Right atrium auricular region (tissue), 2 donors: ENCODE data around the gene ZNF473. TPM values are rescaled to one million over a fixed set of nuclear protein-coding genes. Genes with fewer than 3 reads are reported as not detected.

Experiments used
- DNase-seq: peaks from one replicate; pipeline ENCODE4 v3.0.0-alpha.2; 2019; ENCODE audit warnings: low spot score
- H3K27ac ChIP-seq, 2 donors: fragments of 200-600 bp; sonication (generic); 1 replicate in 1 of 2; 2 replicates in 1 of 2; pipeline ENCODE4 v1.5.1; 2016 to 2019
- H3K27me3 ChIP-seq, 2 donors: fragments of 200-600 bp; sonication (generic); one replicate each; pipeline versions ENCODE4 v1.5.1 to v1.6.0; 2017 to 2019
- H3K36me3 ChIP-seq: fragments of 200-600 bp; sonication (generic); one replicate; pipeline ENCODE4 v1.5.1; 2016
- H3K4me1 ChIP-seq, 2 donors: fragments of 200-600 bp; sonication (generic); one replicate each; pipeline versions ENCODE4 v1.5.1 to v1.6.0; 2017 to 2019
- H3K4me3 ChIP-seq, 2 donors: fragments of 200-600 bp; sonication (generic); 1 replicate in 1 of 2; 2 replicates in 1 of 2; pipeline ENCODE4 v1.5.1; 2017 to 2019; ENCODE audit warnings: mild to moderate bottlenecking in 1 of 2, moderate library complexity in 1 of 2
- H3K9me3 ChIP-seq, 2 donors: fragments of 200-600 bp; sonication (generic); one replicate each; pipeline ENCODE4 v1.5.1; 2019
- total RNA-seq, 2 donors: library from RNA; depleted of rRNA; stranded (reverse); fragments of >200 nt; gene quantifications; one replicate each; pipeline ENCODE4 v1.1.0, GENCODE V29; 2016
- TF ChIP-seq, protein P1 (sequence below), 2 donors: fragments of 200-600 bp; sonication (generic); IDR thresholded peaks; one replicate each; pipeline ENCODE4 v1.5.1; 2019; ENCODE audit warnings: antibody characterized with exemption in 2 of 2

Gene ZNF473
- total RNA-seq: 1 to 10 TPM; 2.3 to 4.2 TPM

DNA sequence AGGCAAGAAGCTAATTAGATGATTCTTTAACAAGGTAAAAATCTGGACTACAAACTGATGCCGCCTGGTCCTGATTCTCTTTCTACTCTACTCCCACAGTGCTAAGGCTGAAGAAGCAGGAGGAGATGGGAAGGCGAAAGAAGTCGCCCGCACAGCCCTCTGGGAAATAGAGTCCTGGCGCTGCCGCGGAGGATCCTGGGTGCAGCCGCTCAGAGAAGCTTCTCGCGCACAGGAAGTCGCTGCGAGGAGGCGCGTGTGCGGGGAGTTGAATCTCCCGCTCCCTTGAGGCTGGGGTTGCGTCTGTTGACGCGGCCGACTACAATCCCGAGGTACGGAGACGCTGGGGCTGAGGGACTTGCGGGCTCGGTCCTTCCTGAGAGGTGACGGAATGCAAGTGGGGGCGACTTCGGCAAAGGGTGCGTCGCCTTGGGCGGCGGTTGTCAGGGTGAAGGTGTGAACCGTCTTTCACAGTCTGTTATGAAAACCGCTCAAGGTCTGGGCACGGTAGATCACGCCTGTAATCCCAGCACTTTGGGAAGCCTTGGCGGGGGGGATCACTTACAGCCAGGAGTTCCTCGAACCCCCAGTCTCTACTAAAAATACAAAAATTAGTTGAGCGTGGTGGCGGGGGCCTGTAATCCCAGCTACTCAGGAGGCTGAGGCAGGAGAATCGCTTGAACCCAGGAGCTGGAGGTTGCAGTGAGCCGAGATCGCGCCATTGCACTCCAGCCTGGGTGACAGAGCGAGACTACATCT is at the start of gene ZNF473:
ZNF473 (plus strand) TSS at position 212 of the 756 bp plus-strand sequence. CDS start 5,078 bp downstream, outside the sequence.
- Histone ChIP-seq H3K4me1 (peaks cover 0 to 23% of the 10 kb centered on the region in 2 donors), H3K27ac (peak within 1 kb of the TSS; percentile 88), H3K27me3 (no peaks in the 10 kb centered on the region), H3K4me3 (peak within 1 kb of the TSS; percentile 88 to 91), H3K36me3 (no peaks in the 10 kb centered on the region), H3K9me3 (no peaks in the 10 kb centered on the region)
- TF ChIP-seq, protein P1, sequence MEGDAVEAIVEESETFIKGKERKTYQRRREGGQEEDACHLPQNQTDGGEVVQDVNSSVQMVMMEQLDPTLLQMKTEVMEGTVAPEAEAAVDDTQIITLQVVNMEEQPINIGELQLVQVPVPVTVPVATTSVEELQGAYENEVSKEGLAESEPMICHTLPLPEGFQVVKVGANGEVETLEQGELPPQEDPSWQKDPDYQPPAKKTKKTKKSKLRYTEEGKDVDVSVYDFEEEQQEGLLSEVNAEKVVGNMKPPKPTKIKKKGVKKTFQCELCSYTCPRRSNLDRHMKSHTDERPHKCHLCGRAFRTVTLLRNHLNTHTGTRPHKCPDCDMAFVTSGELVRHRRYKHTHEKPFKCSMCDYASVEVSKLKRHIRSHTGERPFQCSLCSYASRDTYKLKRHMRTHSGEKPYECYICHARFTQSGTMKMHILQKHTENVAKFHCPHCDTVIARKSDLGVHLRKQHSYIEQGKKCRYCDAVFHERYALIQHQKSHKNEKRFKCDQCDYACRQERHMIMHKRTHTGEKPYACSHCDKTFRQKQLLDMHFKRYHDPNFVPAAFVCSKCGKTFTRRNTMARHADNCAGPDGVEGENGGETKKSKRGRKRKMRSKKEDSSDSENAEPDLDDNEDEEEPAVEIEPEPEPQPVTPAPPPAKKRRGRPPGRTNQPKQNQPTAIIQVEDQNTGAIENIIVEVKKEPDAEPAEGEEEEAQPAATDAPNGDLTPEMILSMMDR (IDR thresholded peaks at IDR 0.05): no peak
- DNase-seq: peak; percentile 97

DNA sequence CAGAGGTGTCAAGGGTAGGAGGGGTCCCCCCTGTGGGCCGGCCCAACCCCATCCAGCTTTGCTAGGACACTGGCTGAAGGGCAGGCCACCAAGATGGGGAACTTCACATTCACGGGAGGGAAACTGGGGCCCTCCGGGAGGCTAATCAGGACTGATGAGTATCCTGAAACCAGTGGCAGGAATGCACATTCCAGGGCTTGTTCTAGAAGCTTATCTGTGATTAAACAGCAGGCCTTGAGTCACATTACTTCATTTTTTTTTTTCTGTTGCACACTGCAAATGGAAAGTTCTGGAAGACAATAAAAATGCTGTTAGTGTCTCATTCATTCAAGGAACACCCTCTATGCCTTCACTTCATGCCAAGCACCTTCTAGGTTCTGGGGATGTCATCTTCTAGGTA is 49.3 kb upstream of the ZNF473 start:
- H3K36me3 ChIP-seq: peaks cover 31% of the 10 kb centered on the region

DNA sequence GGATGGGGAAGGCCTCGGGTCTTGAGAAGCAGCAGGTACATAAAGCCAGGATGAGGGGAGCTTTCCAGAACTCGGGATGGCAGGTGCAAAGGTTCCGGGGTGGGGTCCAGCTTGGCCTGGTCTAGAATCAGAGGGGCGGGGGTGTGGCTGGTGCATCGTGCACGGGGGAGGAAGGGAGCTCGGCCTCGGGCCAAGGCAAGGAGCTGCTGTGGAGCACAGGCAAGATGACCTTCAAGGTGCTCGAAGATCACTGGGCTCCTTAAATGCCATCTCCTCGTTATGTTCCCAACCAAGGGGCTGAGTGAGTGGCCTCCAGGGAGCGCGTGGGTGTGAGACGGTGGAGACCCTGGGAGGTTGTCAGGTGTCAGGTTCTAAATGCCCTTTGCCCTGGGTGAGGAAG is 48.7 kb upstream of the ZNF473 start:
- no peaks in the 10 kb centered on the region for H3K9me3 ChIP-seq
- H3K4me1 ChIP-seq: peaks cover 0 to 4% of the 10 kb centered on the region in 2 donors
- TF ChIP-seq, protein P1 (IDR thresholded peaks at IDR 0.05): no peak
- H3K36me3 ChIP-seq: peaks cover 36% of the 10 kb centered on the region
- no peak overlapping the region for H3K4me3 ChIP-seq
- H3K27ac ChIP-seq: no peak overlapping the region
- DNase-seq: no peak
- no peaks in the 10 kb centered on the region for H3K27me3 ChIP-seq

More for the DNA sequence above, 49.3 kb upstream of the ZNF473 start:
- Histone ChIP-seq H3K27me3 (no peaks in the 10 kb centered on the region), H3K4me1 (peaks cover 0 to 8% of the 10 kb centered on the region in 2 donors), H3K9me3 (no peaks in the 10 kb centered on the region), H3K4me3 (no peak overlapping the region), H3K27ac (no peak overlapping the region)
- DNase-seq: no peak
- TF ChIP-seq, protein P1 (IDR thresholded peaks at IDR 0.05): no peak

DNA sequence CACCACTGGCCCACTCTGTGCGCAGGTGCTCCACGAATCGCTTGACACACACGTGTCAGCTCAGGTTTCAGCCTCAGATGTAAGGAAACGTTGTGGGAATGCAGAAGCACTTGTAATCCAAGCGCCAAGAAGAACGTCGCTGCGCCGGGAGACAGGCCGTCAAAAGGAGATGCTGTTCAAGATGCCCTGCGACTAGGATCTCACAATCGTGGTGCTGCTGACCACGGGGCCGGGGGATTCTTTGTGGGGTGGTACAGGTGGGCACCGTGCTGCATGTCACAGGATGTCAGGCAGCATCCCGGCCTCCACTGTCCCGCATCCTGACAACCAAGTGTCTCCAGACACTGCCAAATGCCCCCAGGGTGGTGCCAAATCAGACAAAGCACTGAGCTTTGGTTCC is 47.9 kb upstream of the ZNF473 start:
- H3K36me3 ChIP-seq: peaks cover 36% of the 10 kb centered on the region
- TF ChIP-seq, protein P1 (IDR thresholded peaks at IDR 0.05): no peak
- no peak overlapping the region for H3K4me3 ChIP-seq
- no peak overlapping the region for H3K27ac ChIP-seq
- no peaks in the 10 kb centered on the region for H3K27me3 ChIP-seq
- H3K9me3 ChIP-seq: no peaks in the 10 kb centered on the region
- no peaks in the 10 kb centered on the region for H3K4me1 ChIP-seq
- no peak for DNase-seq

DNA sequence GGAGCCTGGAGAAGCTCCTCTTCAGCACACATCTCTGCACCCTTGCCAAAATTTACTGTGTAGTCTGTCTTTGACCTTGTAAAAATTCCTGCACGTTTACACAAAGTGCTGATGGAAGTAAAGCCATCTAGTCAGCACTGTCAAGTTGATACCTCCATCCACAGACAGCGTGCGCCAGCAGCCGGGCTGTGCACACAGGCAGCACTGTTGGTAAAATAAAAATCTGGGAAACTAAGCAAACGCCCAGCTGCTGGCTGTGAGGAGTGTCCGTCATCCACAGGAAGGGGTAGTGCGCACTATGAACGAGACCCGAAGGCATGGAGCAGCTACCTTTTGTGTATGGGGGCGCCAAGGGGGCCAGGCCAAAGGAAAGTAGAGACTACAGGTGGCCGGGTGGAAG is 47.5 kb upstream of the ZNF473 start:
- TF ChIP-seq, protein P1 (IDR thresholded peaks at IDR 0.05): no peak
- Histone ChIP-seq H3K4me1 (no peaks in the 10 kb centered on the region), H3K27me3 (no peaks in the 10 kb centered on the region), H3K36me3 (peaks cover 36% of the 10 kb centered on the region), H3K4me3 (no peak overlapping the region), H3K9me3 (no peaks in the 10 kb centered on the region), H3K27ac (no peak overlapping the region)
- DNase-seq: no peak
